ENCODE measurements around the gene DLX6. TPM values are rescaled to one million over a fixed set of nuclear protein-coding genes. Genes with fewer than 3 reads are reported as not detected.

The DLX6 gene
- total RNA-seq, 3 donors from 2014 or later (not counting 1 experiment from before 2014, with no cell fraction given), result not detected

DNA sequence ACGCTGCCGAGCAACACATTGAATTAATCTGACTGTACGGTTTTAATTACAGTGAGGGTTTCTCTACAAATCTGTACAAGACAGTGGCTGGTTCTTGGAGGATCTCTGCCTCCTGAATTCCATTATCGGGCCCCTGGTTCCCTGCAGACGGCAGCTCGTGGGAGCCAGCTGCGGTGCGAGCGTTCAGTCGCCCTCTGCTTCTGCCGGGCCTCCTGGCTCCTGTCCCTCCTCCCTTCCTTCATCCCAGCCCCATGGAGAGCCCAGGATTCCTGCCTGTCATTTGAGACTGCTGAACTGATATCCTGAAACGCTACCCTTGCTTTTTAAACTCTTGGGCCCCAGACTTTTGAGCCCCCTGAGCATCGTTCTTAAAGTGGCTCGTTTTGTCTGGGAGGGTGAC is 6.6 kb upstream of the DLX6 start:
- Histone ChIP-seq H3K4me3 (ENCODE audit: low read length) (no peak overlapping the region), H3K27me3 (ENCODE audit: control insufficient read depth, insufficient read depth, low read length) (peaks cover 73% of the 10 kb centered on the region), H3K4me1 (ENCODE audit: control insufficient read depth, insufficient read depth, low read length) (peaks cover 2% of the 10 kb centered on the region), H3K36me3 (ENCODE audit: control insufficient read depth, insufficient read depth, low read length) (no peaks in the 10 kb centered on the region), H3K27ac (ENCODE audit: low read length) (no peak overlapping the region), H3K9me3 (ENCODE audit: control insufficient read depth, insufficient read depth, low read length) (no peaks in the 10 kb centered on the region)
- Mint-ChIP-seq H3K9me3 (peaks cover 0 to 3% of the 10 kb centered on the region in 2 donors), H3K27me3 (ENCODE audit: low read depth in 2 of 2) (peaks cover 82 to 96% of the 10 kb centered on the region in 2 donors), H3K4me1 (peaks cover 0 to 4% of the 10 kb centered on the region in 2 donors), H3K27ac (no peak overlapping the region), H3K36me3 (peaks cover 11% of the 10 kb centered on the region), H3K4me3 (no peak overlapping the region)
- ATAC-seq, result no peak
- TF ChIP-seq, protein P1, sequence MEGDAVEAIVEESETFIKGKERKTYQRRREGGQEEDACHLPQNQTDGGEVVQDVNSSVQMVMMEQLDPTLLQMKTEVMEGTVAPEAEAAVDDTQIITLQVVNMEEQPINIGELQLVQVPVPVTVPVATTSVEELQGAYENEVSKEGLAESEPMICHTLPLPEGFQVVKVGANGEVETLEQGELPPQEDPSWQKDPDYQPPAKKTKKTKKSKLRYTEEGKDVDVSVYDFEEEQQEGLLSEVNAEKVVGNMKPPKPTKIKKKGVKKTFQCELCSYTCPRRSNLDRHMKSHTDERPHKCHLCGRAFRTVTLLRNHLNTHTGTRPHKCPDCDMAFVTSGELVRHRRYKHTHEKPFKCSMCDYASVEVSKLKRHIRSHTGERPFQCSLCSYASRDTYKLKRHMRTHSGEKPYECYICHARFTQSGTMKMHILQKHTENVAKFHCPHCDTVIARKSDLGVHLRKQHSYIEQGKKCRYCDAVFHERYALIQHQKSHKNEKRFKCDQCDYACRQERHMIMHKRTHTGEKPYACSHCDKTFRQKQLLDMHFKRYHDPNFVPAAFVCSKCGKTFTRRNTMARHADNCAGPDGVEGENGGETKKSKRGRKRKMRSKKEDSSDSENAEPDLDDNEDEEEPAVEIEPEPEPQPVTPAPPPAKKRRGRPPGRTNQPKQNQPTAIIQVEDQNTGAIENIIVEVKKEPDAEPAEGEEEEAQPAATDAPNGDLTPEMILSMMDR (IDR thresholded peaks at IDR 0.05), result no peak
- no peak for DNase-seq
- 9% methylated on average over 14 of the region's 14 CpGs for WGBS (ENCODE audit: insufficient coverage)
- intact Hi-C loops (cut with micrococcal nuclease), result no loop called here

DNA sequence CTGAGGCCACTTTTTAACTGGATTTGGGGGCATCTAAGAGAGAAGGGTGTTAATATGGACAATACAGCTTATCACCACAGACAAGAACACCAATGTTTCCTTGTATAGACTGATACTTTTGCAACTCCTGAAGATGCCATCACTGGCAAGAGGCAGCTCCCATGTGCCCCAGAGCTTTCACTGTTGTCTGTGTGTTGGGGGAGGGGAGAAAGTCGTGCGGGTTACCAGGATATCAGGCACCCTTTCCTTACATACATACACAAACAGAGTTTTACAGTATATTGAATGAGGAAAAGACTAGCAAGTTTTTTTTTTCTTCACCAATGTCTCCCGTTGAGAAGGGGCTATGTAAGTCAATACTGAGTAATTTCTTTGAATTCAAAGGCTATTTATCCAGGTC is 4.1 kb upstream of the DLX6 start:
- Mint-ChIP-seq H3K4me1 (peaks cover 0 to 9% of the 10 kb centered on the region in 2 donors), H3K9me3 (no peaks in the 10 kb centered on the region), H3K27ac (no peak overlapping the region), H3K27me3 (ENCODE audit: low read depth in 2 of 2) (peaks cover 71 to 83% of the 10 kb centered on the region in 2 donors), H3K36me3 (no peaks in the 10 kb centered on the region), H3K4me3 (no peak overlapping the region)
- intact Hi-C loops (cut with micrococcal nuclease), result no loop called here
- ATAC-seq (no peak), DNase-seq (no peak)
- Histone ChIP-seq H3K4me3 (ENCODE audit: low read length) (no peak overlapping the region), H3K27me3 (ENCODE audit: control insufficient read depth, insufficient read depth, low read length) (peaks cover 79% of the 10 kb centered on the region), H3K36me3 (ENCODE audit: control insufficient read depth, insufficient read depth, low read length) (no peaks in the 10 kb centered on the region), H3K27ac (ENCODE audit: low read length) (no peak overlapping the region), H3K9me3 (ENCODE audit: control insufficient read depth, insufficient read depth, low read length) (no peaks in the 10 kb centered on the region), H3K4me1 (ENCODE audit: control insufficient read depth, insufficient read depth, low read length) (peaks cover 19% of the 10 kb centered on the region)
- TF ChIP-seq, protein P1 (IDR thresholded peaks at IDR 0.05), result no peak
- no CpG with 5 or more reads among the region's 3 CpGs for WGBS (ENCODE audit: insufficient coverage)

DNA sequence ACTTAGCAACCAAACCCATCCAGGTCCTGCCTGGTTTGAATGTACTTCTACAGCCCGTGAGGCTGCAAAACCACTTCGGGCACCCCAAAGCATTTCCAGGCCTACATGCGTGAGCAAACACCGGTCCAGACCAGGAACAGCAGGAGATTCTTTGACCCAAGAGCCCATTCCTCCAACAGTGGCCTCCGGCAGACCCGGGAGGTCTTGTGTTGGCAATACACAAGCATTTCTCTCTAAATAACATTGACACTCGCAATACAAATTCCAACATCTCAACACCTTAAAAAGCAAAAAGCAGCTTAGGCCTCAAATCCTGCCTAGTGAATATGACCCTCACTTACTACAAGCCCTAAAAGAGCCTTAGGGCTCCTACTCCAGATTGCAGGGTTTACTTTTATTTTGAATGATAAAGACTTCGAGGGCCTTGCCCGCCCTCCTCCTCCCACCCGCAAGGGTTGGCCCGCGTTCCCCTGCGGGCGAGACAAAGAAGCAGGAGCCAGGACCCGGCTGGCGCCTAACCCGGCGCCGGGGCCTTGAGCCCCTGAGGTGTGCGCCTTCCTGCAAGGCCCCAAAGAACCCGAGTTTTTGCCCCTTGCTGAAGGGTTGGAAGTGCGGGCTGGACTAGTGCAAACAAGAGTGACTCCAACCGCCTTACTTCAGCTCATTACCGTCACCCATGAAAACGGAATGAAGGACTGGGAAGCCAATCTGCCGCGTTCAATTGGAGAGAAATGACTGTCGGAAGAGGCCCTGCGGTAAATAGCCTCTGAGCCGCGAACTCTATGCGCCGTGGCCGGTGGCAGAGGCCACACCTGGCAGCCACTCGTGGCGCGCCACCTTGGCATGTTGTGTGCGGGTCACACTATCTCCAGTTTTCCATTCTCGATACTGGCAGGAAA is 3.4 kb upstream of the DLX6 start:
- Histone ChIP-seq H3K4me3 (ENCODE audit: low read length) (no peak overlapping the region), H3K4me1 (ENCODE audit: control insufficient read depth, insufficient read depth, low read length) (peaks cover 24% of the 10 kb centered on the region), H3K27ac (ENCODE audit: low read length) (no peak overlapping the region), H3K9me3 (ENCODE audit: control insufficient read depth, insufficient read depth, low read length) (no peaks in the 10 kb centered on the region), H3K27me3 (ENCODE audit: control insufficient read depth, insufficient read depth, low read length) (peaks cover 74% of the 10 kb centered on the region), H3K36me3 (ENCODE audit: control insufficient read depth, insufficient read depth, low read length) (no peaks in the 10 kb centered on the region)
- DNase-seq (no peak), ATAC-seq (no peak)
- no peak overlapping the region for H3K27ac Mint-ChIP-seq
- H3K27me3 Mint-ChIP-seq (ENCODE audit: low read depth in 2 of 2), result peaks cover 69 to 80% of the 10 kb centered on the region in 2 donors
- H3K4me1 Mint-ChIP-seq, result peaks cover 0 to 13% of the 10 kb centered on the region in 2 donors
- WGBS (ENCODE audit: insufficient coverage), result 30% methylated on average over 39 of the region's 39 CpGs
- H3K36me3 Mint-ChIP-seq, result no peaks in the 10 kb centered on the region
- no peaks in the 10 kb centered on the region for H3K9me3 Mint-ChIP-seq
- TF ChIP-seq, protein P1 (IDR thresholded peaks at IDR 0.05), result no peak
- no peak overlapping the region for H3K4me3 Mint-ChIP-seq
- intact Hi-C loops (cut with micrococcal nuclease), result no loop called here

Measured in natural killer cell (primary cell).